ENCODE results near the gene TEFM.
"Not testable (repeated sequence)": the region's sequence is repeated elsewhere in the genome, so short reads cannot be mapped to it uniquely, and the experiment has no call there.

TEFM gene, protein sequence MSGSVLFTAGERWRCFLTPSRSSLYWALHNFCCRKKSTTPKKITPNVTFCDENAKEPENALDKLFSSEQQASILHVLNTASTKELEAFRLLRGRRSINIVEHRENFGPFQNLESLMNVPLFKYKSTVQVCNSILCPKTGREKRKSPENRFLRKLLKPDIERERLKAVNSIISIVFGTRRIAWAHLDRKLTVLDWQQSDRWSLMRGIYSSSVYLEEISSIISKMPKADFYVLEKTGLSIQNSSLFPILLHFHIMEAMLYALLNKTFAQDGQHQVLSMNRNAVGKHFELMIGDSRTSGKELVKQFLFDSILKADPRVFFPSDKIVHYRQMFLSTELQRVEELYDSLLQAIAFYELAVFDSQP

DNA sequence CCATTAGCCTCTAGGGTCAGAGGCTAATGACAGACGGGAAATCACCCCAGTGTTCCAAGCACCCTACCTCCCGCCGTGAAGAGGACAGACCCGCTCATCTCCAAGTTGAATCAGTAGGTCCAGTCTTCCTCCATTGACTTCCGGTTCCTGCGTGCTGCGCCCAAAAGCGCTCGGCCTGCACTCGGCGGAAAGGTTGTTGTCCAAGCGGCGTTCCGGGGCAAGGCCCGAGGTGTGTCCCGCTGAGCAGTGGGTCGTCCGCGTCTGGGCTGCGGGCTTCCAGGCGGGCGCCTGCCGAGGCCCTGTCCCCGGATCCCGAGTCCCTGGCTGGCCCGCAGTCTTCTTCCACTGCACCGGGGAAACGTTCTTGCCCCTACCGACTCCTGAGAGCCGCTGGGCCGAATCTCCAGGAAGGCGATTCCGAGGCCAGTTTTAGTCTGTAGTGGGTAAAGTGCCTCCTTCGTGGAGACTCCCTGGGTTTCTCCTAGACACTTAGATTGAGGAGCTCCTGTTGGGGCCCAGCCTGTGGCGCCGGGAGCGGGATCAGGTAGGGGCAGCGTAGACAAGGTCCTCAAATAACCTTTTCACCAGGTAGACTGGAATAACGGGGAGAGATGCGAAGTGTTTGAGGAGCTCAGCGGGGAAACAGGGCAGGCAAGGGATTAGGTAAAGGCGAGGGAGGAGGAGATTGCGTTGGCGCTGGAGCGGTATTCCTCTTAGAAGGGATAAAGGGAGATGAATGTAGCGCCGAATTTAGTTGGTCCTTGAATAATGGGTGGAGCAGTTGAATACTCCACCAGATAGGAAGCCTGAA is at the start of gene TEFM:
Gene TEFM, minus strand, starts transcription at position 138 of the 811 bp plus-strand sequence. Its CDS starts 40 bp downstream, at position 98.
- Mint-ChIP-seq H3K27ac (peak within 1 kb of the TSS; percentile 93), H3K4me3 (peak within 1 kb of the TSS; percentile 97), H3K9me3 (ENCODE audit: low read depth) (no peaks in the 10 kb centered on the region), H3K27me3 (no peaks in the 10 kb centered on the region), H3K36me3 (peaks cover 6% of the 10 kb centered on the region), H3K4me1 (ENCODE audit: low read depth) (peaks cover 50% of the 10 kb centered on the region)

DNA sequence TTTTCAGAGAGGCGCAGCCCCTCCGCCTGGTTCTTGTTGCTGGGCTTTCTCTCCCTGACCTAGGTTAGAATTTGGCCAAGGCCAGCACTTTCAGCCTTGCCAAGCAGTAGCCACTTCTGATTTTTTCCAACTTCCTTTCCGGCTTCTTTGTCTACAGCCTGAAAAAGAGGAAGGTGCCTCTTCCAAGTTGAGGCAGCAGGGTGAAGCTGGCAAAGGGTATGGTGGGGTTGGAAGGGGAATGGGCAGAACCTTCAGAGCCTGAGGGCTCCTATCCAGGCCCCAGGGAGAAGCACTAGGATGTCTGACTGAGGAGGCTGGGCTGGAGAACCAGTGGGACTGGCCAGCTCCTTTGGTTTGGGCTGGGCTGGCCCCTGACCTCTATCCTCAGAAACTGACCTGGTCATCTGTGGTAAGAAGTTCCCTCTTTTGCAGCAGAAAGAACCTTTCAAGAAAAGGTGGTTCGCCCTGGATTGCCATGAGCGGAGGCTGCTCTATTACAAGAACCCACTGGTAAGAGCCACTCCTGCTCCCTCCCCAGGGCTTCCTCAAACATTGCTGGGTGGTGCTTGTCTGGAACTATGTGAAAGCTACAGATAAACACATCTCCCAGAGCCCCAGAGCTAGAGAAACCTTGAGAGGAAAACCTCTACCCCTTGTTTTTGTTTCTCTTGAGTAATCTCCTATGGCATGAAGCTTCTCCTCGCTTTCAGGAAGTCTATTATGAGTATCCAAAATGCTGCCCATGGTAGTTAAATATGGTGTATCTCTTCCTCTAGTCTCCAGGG is 48.2 kb upstream of the TEFM start:
- Mint-ChIP-seq H3K36me3 (no peaks in the 10 kb centered on the region), H3K4me1 (ENCODE audit: low read depth) (no peaks in the 10 kb centered on the region), H3K9me3 (ENCODE audit: low read depth) (no peaks in the 10 kb centered on the region), H3K4me3 (no peak overlapping the region), H3K27ac (no peak overlapping the region), H3K27me3 (peaks cover 3% of the 10 kb centered on the region)

DNA sequence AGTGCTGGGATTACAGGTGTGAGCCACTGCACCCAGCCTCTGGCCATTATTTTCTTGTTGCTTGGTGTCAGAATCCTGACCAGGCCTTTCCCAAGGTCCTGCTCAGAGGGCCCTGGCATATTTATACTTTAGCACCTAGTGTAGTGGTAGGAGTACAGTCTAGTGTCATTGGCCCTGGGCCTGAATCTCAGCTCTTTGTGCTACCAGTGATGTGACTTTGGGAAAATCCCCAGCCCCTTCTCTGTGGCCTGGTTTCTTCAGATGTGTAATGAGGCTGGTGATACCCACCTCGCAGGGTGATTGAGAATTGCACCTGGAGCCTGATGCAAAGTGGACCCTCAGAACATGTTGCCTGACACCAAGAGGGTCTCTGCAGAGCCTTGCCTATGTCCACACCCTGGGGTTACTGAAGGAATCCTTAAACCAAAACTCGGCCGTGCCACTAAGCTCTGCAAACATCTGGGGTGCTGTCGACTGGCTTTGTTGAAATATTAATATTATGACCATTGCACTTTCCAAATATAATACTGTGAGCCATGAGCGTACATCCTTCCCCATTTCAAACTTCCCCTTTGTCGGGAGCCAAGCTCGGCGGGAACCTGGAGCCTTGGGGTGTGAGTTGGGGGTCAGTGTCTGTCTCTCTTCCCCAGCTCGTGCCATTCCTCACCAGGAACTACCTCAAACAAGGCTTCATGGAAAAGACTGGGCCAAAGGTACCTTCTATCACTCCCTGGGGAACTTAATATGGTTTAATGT is 46.8 kb upstream of the TEFM start:
- Mint-ChIP-seq H3K4me3 (no peak overlapping the region), H3K27me3 (no peaks in the 10 kb centered on the region), H3K36me3 (no peaks in the 10 kb centered on the region), H3K27ac (no peak overlapping the region), H3K9me3 (ENCODE audit: low read depth) (no peaks in the 10 kb centered on the region), H3K4me1 (ENCODE audit: low read depth) (no peaks in the 10 kb centered on the region)

DNA sequence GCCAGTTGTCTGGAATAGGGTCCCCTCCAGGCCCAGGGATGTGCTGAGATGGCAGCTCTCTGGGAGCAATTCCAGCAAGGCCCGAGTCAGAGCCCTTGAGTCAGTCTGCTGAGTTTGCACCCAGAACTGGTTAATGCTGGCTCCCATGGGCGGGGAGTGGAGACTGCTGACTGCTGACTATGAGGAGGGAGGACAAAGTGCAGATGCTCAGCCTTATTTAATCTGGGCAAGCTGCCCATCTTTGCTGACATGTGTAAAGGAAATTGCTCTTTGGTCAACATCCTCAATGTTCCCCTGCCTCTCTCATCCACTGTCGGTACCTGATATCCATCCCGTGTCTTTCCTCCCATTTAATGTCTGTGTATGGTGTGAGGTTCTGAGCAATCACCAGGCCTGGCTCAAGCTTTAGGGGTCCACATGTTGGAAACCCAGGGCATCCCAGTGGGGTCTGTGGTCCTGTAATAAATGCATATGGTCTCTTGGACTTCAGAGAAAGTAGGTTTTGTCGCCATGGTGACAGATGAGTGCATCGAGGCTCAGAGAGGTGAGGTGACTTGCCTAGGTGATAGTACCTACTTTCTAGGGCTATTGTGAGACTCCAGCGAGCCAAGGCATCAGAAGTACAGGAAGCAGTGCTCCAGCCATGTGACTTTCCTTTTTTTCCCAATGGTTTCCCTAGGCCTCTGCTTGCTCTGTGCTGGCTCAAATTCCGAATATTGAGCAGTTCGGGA is 44.8 kb upstream of the TEFM start:
- H3K4me3 Mint-ChIP-seq, result no peak overlapping the region
- no peaks in the 10 kb centered on the region for H3K27me3 Mint-ChIP-seq
- no peaks in the 10 kb centered on the region for H3K36me3 Mint-ChIP-seq
- H3K9me3 Mint-ChIP-seq (ENCODE audit: low read depth), result no peaks in the 10 kb centered on the region
- no peak overlapping the region for H3K27ac Mint-ChIP-seq
- no peaks in the 10 kb centered on the region for H3K4me1 Mint-ChIP-seq (ENCODE audit: low read depth)

DNA sequence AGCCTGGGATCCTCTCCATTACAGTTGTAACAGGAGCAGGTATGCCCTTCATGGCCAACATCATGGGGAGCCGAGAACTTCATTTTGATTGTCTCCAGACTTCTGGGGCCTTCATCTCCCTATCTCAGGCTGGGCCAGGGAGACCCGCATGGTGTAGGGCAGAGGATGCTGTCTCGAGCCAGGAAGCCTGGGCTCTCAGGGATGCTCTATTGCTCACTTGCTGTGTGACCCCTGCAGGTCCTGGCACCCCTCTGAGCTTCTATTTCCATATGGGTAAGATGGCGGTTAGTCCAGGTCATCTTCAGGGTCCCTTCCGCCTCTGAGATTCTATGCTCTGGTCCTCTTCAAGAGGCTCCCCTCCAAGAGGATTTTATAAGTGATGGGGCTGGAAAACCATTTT is 44.2 kb upstream of the TEFM start:
- H3K36me3 Mint-ChIP-seq, result no peaks in the 10 kb centered on the region
- no peaks in the 10 kb centered on the region for H3K27me3 Mint-ChIP-seq
- no peak overlapping the region for H3K27ac Mint-ChIP-seq
- H3K9me3 Mint-ChIP-seq (ENCODE audit: low read depth), result no peaks in the 10 kb centered on the region
- H3K4me3 Mint-ChIP-seq, result no peak overlapping the region
- no peaks in the 10 kb centered on the region for H3K4me1 Mint-ChIP-seq (ENCODE audit: low read depth)

DNA sequence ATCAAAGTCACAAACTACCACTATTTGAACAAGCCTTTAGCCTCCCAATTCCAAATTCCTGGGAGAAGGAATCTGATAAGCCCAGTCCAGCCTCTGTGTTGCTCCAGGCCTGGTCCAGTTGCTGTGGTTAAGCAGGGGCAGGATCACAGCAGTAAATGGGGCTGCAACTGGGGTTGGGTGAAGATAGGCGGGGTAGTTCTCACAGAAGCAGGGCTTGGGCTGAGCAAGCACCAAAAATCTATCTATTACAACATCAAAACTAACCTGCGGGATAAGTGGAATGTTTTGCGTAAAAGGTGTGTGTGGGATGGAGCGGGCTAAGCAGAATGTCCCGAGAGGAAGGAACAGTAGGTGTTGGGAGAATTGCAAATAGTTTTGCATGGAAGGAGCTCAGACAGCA is 41.8 kb upstream of the TEFM start:
- Mint-ChIP-seq H3K27ac (no peak overlapping the region), H3K36me3 (no peaks in the 10 kb centered on the region)

DNA sequence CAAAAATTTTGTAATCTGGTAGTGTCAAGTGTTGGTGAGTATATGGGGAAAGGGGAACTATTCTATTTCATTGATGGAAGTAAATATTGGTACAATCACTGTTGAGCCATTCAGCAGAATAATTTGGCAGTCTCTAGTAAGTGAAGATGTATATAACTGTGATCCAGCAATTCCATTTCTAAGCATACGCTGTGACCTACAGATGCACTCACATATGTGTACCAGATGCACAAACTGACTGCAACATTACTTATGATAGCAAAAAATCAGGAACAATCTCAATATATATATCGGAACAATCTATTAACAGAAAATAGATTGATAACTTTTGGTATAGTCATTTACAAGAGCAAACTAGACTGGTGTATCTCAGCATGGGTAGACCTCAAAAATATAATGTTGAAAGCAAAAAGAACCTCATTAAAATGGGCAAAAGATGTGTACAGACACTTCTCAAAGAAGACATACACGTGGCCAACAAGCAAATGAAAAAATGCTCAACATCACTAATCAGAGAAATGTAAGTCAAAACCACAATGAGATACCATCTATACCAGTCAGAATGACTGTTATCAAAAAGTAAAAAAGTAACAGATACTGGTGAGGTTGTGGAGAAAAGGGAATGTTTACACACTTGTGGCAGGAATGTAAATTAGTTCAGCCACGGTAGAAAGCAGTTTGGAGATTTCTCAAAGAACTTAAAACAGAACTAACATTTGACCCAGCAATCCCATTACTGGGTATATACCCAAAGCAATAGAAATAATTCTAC is 36.5 kb upstream of the TEFM start:
- H3K27ac Mint-ChIP-seq, result no peak overlapping the region
- H3K9me3 Mint-ChIP-seq (ENCODE audit: low read depth), result no peaks in the 10 kb centered on the region
- H3K4me3 Mint-ChIP-seq, result no peak overlapping the region
- H3K27me3 Mint-ChIP-seq, result no peaks in the 10 kb centered on the region
- no peaks in the 10 kb centered on the region for H3K36me3 Mint-ChIP-seq
- H3K4me1 Mint-ChIP-seq (ENCODE audit: low read depth), result no peaks in the 10 kb centered on the region

More for the DNA sequence above, 41.8 kb upstream of the TEFM start:
- no peaks in the 10 kb centered on the region for H3K9me3 Mint-ChIP-seq (ENCODE audit: low read depth)
- H3K4me1 Mint-ChIP-seq (ENCODE audit: low read depth), result no peaks in the 10 kb centered on the region
- no peaks in the 10 kb centered on the region for H3K27me3 Mint-ChIP-seq
- no peak overlapping the region for H3K4me3 Mint-ChIP-seq

DNA sequence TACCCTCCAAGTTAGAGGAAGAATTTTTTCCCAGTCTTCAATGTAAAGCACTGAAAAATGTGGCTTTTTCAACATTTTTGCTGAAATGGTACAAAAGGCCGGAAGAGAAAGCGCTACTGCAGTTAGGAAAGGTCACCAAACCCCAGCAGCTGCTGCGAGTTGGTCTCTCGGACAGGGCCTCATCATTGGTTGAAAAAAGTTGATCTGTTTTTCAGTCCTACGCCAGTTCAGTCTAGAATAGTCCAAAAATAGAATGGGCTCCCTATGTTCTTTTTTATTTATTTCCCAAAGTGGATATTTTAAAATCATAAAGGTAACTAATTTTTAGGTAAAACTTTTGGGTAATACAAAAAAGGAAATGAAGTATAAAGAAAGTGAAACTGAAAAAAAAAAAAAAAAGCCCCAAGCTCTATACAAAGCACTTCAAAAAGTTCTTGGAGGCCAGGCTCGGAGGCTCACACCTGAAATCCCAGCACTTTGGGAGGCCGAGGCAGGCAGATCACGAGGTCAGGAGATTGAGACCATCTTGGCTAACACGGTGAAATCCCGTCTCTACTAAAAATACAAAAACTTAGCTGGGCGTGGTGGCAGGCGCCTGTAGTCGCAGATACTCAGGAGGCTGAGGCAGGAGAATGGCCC is 33.1 kb upstream of the TEFM start:
- Mint-ChIP-seq H3K27ac (no peak overlapping the region), H3K36me3 (no peaks in the 10 kb centered on the region), H3K27me3 (no peaks in the 10 kb centered on the region), H3K4me1 (ENCODE audit: low read depth) (no peaks in the 10 kb centered on the region), H3K4me3 (no peak overlapping the region), H3K9me3 (ENCODE audit: low read depth) (no peaks in the 10 kb centered on the region)

DNA sequence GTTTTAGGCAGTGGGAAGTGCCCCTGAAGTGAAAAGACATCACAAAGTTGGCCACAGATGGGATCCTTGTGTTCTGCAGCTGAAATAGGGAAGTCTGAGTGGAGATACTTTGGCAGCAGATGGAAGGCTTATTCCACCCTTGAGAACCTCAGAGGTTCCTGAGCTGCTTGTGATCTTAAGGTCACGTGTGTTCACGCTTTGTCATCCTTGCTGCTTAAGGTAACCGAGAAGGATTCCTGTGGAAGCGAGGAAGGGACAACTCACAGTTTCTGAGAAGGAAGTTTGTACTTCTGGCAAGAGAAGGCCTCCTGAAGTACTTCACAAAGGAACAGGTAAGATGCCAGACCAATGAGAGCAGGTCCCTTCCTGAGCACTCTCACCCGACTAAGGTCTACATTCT is 27.9 kb upstream of the TEFM start:
- H3K9me3 Mint-ChIP-seq (ENCODE audit: low read depth), result no peaks in the 10 kb centered on the region
- H3K4me1 Mint-ChIP-seq (ENCODE audit: low read depth), result no peaks in the 10 kb centered on the region
- no peaks in the 10 kb centered on the region for H3K36me3 Mint-ChIP-seq
- no peaks in the 10 kb centered on the region for H3K27me3 Mint-ChIP-seq
- H3K4me3 Mint-ChIP-seq, result no peak overlapping the region
- no peak overlapping the region for H3K27ac Mint-ChIP-seq

DNA sequence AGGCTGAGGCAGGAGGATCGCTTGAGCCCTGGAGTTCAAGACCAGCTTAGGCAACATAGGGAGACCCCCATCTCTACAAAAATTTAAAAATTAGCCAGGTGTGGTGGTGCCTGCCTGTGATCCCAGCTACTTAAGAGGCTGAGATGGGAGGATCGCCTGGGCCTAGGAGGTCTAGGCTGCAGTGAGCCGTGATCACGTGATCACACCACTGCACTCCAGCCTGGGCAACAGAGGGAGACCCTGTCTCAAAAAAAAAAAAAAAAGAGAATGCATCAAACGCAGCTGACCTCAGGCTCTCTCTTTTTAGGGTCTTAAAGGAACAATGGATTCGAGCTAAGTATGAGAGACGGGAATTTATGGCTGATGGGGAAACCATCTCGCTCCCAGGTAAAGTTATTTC is 25.5 kb upstream of the TEFM start:
- not testable (repeated sequence) for H3K4me3 Mint-ChIP-seq; H3K27me3 Mint-ChIP-seq; H3K4me1 Mint-ChIP-seq (ENCODE audit: low read depth); H3K36me3 Mint-ChIP-seq; H3K9me3 Mint-ChIP-seq (ENCODE audit: low read depth); H3K27ac Mint-ChIP-seq

DNA sequence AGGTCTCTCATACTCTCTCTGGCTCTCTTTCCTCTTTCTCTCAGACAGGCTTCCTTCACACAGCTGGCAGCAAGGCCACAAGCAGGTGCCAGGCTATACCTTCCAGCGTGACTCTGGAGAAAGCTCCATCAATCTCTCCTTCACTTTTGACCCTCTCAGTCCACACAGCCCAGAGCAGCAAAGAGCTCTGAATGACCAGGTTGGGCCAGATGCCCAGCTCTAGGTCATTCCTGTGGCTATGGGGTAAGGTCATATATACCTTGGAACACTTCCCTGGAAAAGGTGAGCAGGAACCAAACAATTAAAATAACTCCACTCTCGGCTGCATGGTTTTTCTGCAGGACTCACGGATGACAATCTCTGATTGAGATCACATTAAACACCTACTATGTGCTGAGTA is 24.5 kb upstream of the TEFM start:
- Mint-ChIP-seq H3K36me3 (no peaks in the 10 kb centered on the region), H3K4me1 (ENCODE audit: low read depth) (no peaks in the 10 kb centered on the region), H3K27me3 (peaks cover 13% of the 10 kb centered on the region), H3K9me3 (ENCODE audit: low read depth) (no peaks in the 10 kb centered on the region), H3K4me3 (no peak overlapping the region), H3K27ac (no peak overlapping the region)

DNA sequence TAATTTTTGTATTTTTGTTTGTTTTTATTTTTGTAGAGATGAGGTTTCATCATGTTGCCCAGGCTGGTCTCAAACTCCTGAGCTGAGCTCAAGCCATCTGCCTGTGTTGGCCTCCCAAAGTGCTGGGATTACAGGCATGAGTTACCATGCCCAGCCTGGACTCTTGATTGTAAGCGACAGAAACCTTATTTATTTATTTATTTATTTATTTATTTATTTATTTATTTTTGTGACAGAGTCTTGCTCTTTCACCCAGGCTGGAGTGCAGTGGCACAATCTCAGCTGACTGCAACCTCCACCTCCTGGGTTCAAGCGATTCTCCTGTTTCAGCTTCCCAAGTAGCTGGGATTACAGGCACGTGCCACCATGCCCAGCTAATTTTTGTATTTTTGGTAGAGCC is 23.8 kb upstream of the TEFM start:
- H3K27ac Mint-ChIP-seq; H3K9me3 Mint-ChIP-seq (ENCODE audit: low read depth); H3K36me3 Mint-ChIP-seq; H3K4me3 Mint-ChIP-seq; H3K4me1 Mint-ChIP-seq (ENCODE audit: low read depth): not testable (repeated sequence)
- H3K27me3 Mint-ChIP-seq, result peaks cover 13% of the 10 kb centered on the region

DNA sequence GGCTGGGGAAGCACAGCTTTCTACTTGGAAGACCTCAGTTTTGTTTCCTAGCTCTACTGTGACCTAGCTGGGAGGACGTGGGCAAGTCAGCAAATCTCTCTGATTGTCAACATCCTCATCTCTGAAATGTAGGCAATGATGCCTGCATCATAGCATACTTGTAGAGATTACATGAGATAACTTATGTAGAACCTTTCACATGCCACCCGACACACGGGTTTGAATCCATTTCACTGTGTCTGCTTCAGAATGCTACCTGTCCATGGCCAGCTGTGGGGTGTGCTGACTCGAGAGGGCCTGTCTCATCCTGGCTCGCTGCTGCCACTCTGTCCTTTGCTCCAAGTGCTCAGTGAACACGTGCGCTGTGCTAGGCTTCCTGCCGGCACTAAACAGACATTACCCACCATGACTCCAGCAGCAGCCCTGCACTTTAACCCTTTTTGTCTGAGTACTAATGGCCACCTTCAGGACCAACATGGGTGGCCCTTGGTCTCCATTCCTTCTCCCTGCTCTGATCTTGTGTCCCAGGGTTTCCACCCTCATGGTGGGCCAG is 23.1 kb upstream of the TEFM start:
- no peaks in the 10 kb centered on the region for H3K36me3 Mint-ChIP-seq
- H3K27me3 Mint-ChIP-seq, result peaks cover 17% of the 10 kb centered on the region
- H3K9me3 Mint-ChIP-seq (ENCODE audit: low read depth), result no peaks in the 10 kb centered on the region
- H3K27ac Mint-ChIP-seq, result no peak overlapping the region
- no peak overlapping the region for H3K4me3 Mint-ChIP-seq
- H3K4me1 Mint-ChIP-seq (ENCODE audit: low read depth), result no peaks in the 10 kb centered on the region
